Endothelial cell of umbilical vein (primary cell): ENCODE results near the gene TMEFF2. TPM values are rescaled to one million over a fixed set of nuclear protein-coding genes. Genes with fewer than 3 reads are reported as not detected.

Experiments used
- BruUV-seq: library from RNA; stranded (reverse); fragments of 400-500 nt; replicated peaks from 2 replicates; lab custom pipeline; 2021; lab: Mats Ljungman, UMichigan
- CTCF ChIA-PET: fragments of 300-600, 350-600 bp; sonication (Branson Sonifier 250); formaldehyde crosslinking; loops from one replicate; lab custom pipeline; 2021; ENCODE audit warnings: antibody characterized with exemption, inconsistent platforms; lab: Charles Lee
- POLR2A ChIA-PET: fragments of 300-600, 350-600 bp; sonication (Branson Sonifier 250); formaldehyde crosslinking; loops from one replicate; lab custom pipeline; 2021; ENCODE audit warnings: antibody characterized with exemption, inconsistent platforms; lab: Charles Lee
- DNase-seq: peaks from one replicate; pipeline ENCODE4 v3.0.0-alpha.2; 2011; ENCODE audit warnings: low read depth, low spot score
- FAIRE-seq: peaks from 2 replicates; lab custom pipeline; 2011; peaks lifted over from hg19 to GRCh38; lab: Jason Lieb, UNC
- H2AFZ ChIP-seq: 2 replicates; pipeline ENCODE4 v1.6.0; 2012; ENCODE audit warnings: low read depth, low read length, control low read depth, inconsistent platforms
- H3K27ac ChIP-seq: 2 replicates; pipeline ENCODE4 v1.5.1; 2011; ENCODE audit warnings: low read depth, mild to moderate bottlenecking, control low read depth, low read length, moderate library complexity; ENCODE audit not compliant: insufficient read depth
- H3K27me3 ChIP-seq, 2 experiments: 2 replicates each; pipeline versions ENCODE4 v1.6.0 to v1.6.1; 2011; ENCODE audit warnings: low read length in 2 of 2, mixed read lengths in 1 of 2; ENCODE audit not compliant: control insufficient read depth in 2 of 2, insufficient read depth in 2 of 2
- H3K36me3 ChIP-seq, 2 experiments: 2 replicates in 1 of 2; 3 replicates in 1 of 2; pipeline ENCODE4 v1.5.1; 2011; ENCODE audit warnings: low read length in 2 of 2, mild to moderate bottlenecking in 1 of 2, moderate library complexity in 1 of 2; ENCODE audit not compliant: control insufficient read depth in 2 of 2, insufficient read depth in 2 of 2; ENCODE audit errors: extremely low read depth in 1 of 2
- H3K4me1 ChIP-seq: 3 replicates; pipeline ENCODE4 v1.5.1; 2011; ENCODE audit warnings: mild to moderate bottlenecking, low read length; ENCODE audit not compliant: control insufficient read depth, insufficient read depth; ENCODE audit errors: extremely low read depth
- H3K4me2 ChIP-seq: 2 replicates; pipeline ENCODE4 v1.6.1; 2011; ENCODE audit warnings: low read length, control low read depth, mixed read lengths; ENCODE audit not compliant: insufficient read depth
- H3K4me3 ChIP-seq, 3 experiments: fragments of 200-600 bp in 1 of 3; sonication (generic), shearing (Covaris generic) in 1 of 3; replicated peaks in 1 of 3; 2 replicates each; pipeline ENCODE4 v1.5.1; 2011 to 2016; ENCODE audit warnings: control low read depth in 3 of 3, low read length in 3 of 3, mild to moderate bottlenecking in 2 of 3, inconsistent platforms in 1 of 3, low read depth in 1 of 3, moderate library complexity in 1 of 3; ENCODE audit not compliant: insufficient read depth in 1 of 3
- H3K79me2 ChIP-seq: 2 replicates; pipeline ENCODE4 v1.6.0; 2012; ENCODE audit warnings: low read length, inconsistent platforms; ENCODE audit not compliant: control insufficient read depth, insufficient read depth
- H3K9ac ChIP-seq: replicated peaks from 2 replicates; pipeline ENCODE3; 2011; ENCODE audit warnings: low read length, control low read depth; ENCODE audit not compliant: insufficient read depth; ENCODE audit errors: extremely low read depth
- H3K9me1 ChIP-seq: replicated peaks from 3 replicates; pipeline ENCODE4 v1.6.0; 2011; ENCODE audit warnings: mild to moderate bottlenecking, low read length; ENCODE audit not compliant: control insufficient read depth, insufficient read depth; ENCODE audit errors: extremely low read depth
- H3K9me3 ChIP-seq: replicated peaks from 2 replicates; pipeline ENCODE4 v1.5.1; 2012; ENCODE audit warnings: low read length, inconsistent platforms; ENCODE audit not compliant: control insufficient read depth, insufficient read depth
- H4K20me1 ChIP-seq: replicated peaks from 2 replicates; pipeline ENCODE3; 2011; ENCODE audit warnings: mild to moderate bottlenecking, low read length; ENCODE audit not compliant: control insufficient read depth, insufficient read depth; ENCODE audit errors: extremely low read depth
- EZH2 ChIP-seq: IDR thresholded peaks from 2 replicates; pipeline ENCODE4 v1.6.1; 2012; ENCODE audit warnings: borderline replicate concordance, low read depth, mild to moderate bottlenecking, moderate library complexity, low read length, inconsistent platforms; ENCODE audit not compliant: severe bottlenecking
- FOS ChIP-seq: IDR thresholded peaks from 2 replicates; pipeline ENCODE4 v1.6.1; 2011; ENCODE audit warnings: mild to moderate bottlenecking, low read length, moderate library complexity, borderline replicate concordance; ENCODE audit not compliant: insufficient read depth
- GATA2 ChIP-seq: IDR thresholded peaks from 2 replicates; pipeline ENCODE4 v1.7.0; 2011; ENCODE audit warnings: low read depth, mild to moderate bottlenecking, moderate library complexity, mixed read lengths, low read length; ENCODE audit not compliant: insufficient read length, insufficient read depth
- JUN ChIP-seq: IDR thresholded peaks from 2 replicates; pipeline ENCODE4 v1.6.1; 2011; ENCODE audit warnings: borderline replicate concordance, low read depth; ENCODE audit not compliant: insufficient read length, insufficient read depth
- MAX ChIP-seq: IDR thresholded peaks from 2 replicates; pipeline ENCODE4 v1.6.1; 2011; ENCODE audit not compliant: insufficient read depth, insufficient read length
- MYC ChIP-seq: IDR thresholded peaks from one replicate; pipeline ENCODE4 v1.6.1; 2011; ENCODE audit warnings: mild to moderate bottlenecking, low read depth, low read length
- POLR2A ChIP-seq: IDR thresholded peaks from 2 replicates; pipeline ENCODE4 v1.6.1; 2012; ENCODE audit warnings: low read depth, mild to moderate bottlenecking, control low read depth, low read length
- POLR2AphosphoS5 ChIP-seq: IDR thresholded peaks from 2 replicates; pipeline ENCODE4 v1.6.1; 2012; ENCODE audit warnings: low read depth, mild to moderate bottlenecking, control low read depth, low read length, moderate library complexity; ENCODE audit not compliant: insufficient read depth
- dilution Hi-C: fragments of 300-500 bp; cut with MboI; formaldehyde crosslinking; loops from one replicate; pipeline ENCODE4 v1.15.0; 2019; ENCODE audit warnings: low sequenced_read_pairs; ENCODE audit not compliant: extremely low pct_ligation_motif_present
- intact Hi-C: fragments of 100-400 bp; cut with micrococcal nuclease; formaldehyde crosslinking; loops from one replicate; pipeline ENCODE4 v1.10.0; 2022
- polyA plus RNA-seq, 4 experiments: library from polyadenylated mRNA; depleted of rRNA in 3 of 4; stranded (reverse) in 3 of 4; unstranded in 1 of 4; fragments of >200 nt; gene quantifications; 2 replicates each; pipeline versions ENCODE4 v1.2.1 to v1.2.3, GENCODE V29; 2011 to 2012; ENCODE audit warnings: missing spikeins in 1 of 4
- total RNA-seq: library from RNA; stranded (reverse); gene quantifications from 2 replicates; pipeline ENCODE4 v1.2.3, GENCODE V29; 2021
- TF ChIP-seq, protein P1 (sequence below), 2 donors: IDR thresholded peaks; 1 replicate in 1 of 2; 2 replicates in 1 of 2; pipeline ENCODE4 v1.5.1; 2011; ENCODE audit warnings: low read length in 2 of 2, mild to moderate bottlenecking in 2 of 2, moderate library complexity in 2 of 2, control low read depth in 1 of 2, inconsistent platforms in 1 of 2, low read depth in 1 of 2; ENCODE audit not compliant: insufficient read depth in 1 of 2; ENCODE audit errors: extremely low read depth in 1 of 2

The TMEFF2 gene
- total and polyA plus RNA-seq, 2 donors (not counting 3 experiments of a cell fraction or from before 2014, with no cell fraction given) = 0.18 to 0.20 TPM

GRCh38 chr2:192025637-192026036 is 169.1 kb downstream of the TMEFF2 start:
- POLR2A ChIA-PET = no interaction called here
- CTCF ChIA-PET = interaction anchor here (0.7 to 1.5 kb wide), 5 partner anchors 14 to 137 kb away, joined by 3 to 4 read pairs (median 3); no protein-coding TSS in a partner anchor
- Histone ChIP-seq H3K4me3 (no peak overlapping the region), H3K9me1 (no peaks in the 10 kb centered on the region), H4K20me1 (no peaks in the 10 kb centered on the region), H3K9me3 (no peaks in the 10 kb centered on the region), H3K79me2 (no peaks in the 10 kb centered on the region), H3K9ac (no peak overlapping the region), H3K36me3 (no peaks in the 10 kb centered on the region), H3K4me2 (no peak overlapping the region), H3K27ac (no peak overlapping the region), H3K4me1 (no peaks in the 10 kb centered on the region), H3K27me3 (no peaks in the 10 kb centered on the region), H2AFZ (no peak overlapping the region)
- TF ChIP-seq FOS = no peak
- TF ChIP-seq MYC = no peak
- TF ChIP-seq, protein P1, sequence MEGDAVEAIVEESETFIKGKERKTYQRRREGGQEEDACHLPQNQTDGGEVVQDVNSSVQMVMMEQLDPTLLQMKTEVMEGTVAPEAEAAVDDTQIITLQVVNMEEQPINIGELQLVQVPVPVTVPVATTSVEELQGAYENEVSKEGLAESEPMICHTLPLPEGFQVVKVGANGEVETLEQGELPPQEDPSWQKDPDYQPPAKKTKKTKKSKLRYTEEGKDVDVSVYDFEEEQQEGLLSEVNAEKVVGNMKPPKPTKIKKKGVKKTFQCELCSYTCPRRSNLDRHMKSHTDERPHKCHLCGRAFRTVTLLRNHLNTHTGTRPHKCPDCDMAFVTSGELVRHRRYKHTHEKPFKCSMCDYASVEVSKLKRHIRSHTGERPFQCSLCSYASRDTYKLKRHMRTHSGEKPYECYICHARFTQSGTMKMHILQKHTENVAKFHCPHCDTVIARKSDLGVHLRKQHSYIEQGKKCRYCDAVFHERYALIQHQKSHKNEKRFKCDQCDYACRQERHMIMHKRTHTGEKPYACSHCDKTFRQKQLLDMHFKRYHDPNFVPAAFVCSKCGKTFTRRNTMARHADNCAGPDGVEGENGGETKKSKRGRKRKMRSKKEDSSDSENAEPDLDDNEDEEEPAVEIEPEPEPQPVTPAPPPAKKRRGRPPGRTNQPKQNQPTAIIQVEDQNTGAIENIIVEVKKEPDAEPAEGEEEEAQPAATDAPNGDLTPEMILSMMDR (IDR thresholded peaks at IDR 0.05; ENCODE audit: extremely low read depth in 1 of 2, insufficient read depth in 1 of 2, low read depth in 1 of 2, low read length in 2 of 2) = no peak
- no peak for TF ChIP-seq POLR2A
- TF ChIP-seq GATA2 = no peak
- no peak for TF ChIP-seq POLR2AphosphoS5
- TF ChIP-seq JUN = no peak
- TF ChIP-seq EZH2 = no peak
- TF ChIP-seq MAX = no peak
- dilution Hi-C loops (no loop called here), intact Hi-C loops (loop anchor here (5.0 kb wide), 1 partner anchor 158 kb away; no protein-coding TSS in a partner anchor)
- DNase-seq (no peak), FAIRE-seq (no peak)
- BruUV-seq = no TSS peak
